GM21360 (cell line): Measurements from ENCODE around the gene OR6A2.
A peak's percentile ranks its signal among the peaks of the same experiment; 100 is the strongest.
"Not testable (repeated sequence)": the region's sequence is repeated elsewhere in the genome, so short reads cannot be mapped to it uniquely, and the experiment has no call there.

Source experiments
- ATAC-seq: cut with Tn5 transposase; IDR thresholded peaks from one replicate; pipeline ENCODE4 v1.9.1; 2021; ENCODE audit warnings: mild to moderate bottlenecking, moderate library complexity; ENCODE audit not compliant: unreplicated experiment

The OR6A2 gene

DNA sequence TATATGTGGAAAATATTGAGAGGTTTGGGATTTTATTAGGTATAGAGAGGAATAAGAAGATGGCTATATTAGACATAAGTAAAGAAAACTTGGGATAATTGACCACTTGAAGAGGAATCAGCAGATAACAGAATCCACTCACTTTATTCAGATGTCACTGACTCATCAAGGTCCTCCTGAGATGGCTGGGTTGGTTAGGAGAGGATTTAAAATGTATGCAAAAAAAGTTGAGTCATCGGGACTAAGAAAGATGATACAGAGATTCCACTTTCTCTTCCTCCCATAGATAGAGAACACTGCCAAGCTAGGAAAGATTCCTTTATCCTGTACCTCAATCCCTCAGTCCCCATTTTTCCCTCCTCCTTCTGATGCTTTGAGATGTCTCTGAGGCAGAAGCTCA is at the start of gene OR6A2:
OR6A2 (minus strand) TSS at position 288 of the 400 bp plus-strand sequence. CDS start 3,981 bp downstream, outside the sequence.
- no peak for ATAC-seq

DNA sequence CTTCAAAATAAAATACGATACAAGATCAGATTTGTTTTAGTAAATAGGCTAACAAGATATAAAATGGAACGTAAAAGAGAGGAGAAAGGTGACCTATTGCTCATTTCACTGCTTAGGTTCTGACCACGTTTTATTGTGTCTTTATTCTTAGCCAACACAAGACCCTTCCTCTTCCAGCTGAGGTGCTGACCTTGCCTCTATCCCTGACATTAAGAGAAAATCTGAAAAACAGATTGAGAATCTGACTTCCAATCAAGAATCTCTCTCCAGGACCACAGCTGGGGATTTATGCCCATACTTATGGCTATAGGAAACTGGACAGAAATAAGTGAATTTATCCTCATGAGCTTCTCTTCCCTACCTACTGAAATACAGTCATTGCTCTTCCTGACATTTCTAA is 45.9 kb upstream of the OR6A2 start, which contains the start of gene OR10A5:
OR10A5 (plus strand) TSS at position 301 of the 400 bp plus-strand sequence; CDS start at position 301, 0 bp downstream.
- no peak for ATAC-seq

DNA sequence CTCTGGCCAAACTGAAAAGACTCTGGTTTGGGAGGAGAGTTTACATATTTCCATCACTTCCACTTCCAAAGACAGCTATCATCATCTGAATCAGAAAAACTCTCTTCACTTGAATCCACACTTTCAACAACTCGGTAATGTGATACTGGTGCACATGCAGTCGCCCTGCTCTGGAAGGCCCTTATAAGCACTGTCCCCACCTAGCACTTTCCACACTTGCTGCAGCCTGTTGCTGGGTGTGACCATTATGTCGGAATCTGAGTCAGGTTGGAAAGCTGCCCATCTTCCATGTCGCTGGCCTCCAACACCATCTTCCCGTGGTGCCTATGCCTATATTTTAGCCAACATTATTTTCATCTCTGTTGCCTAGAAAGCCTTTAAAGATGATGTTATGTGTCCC is 44.9 kb upstream of the OR6A2 start:
- no peak for ATAC-seq

DNA sequence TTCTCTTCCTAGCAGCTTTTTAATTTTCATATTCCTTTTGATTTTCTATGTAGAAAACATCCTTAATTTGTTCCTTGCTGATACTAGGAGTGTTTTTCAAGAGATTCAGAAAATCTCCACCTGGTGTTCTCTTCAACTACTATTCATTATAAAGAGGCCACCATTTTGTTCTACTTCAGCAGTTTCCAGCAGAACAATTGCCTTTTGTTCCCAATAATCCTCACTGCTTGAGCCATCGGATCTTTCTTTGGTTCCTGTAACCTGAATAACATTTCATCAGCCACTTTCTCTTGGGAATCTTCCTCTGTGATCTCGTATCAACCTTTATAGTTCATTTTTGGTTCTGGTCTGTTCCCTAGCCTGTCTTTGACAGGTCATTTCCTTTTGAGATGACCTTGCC is 44.2 kb upstream of the OR6A2 start:
- no peak for ATAC-seq

DNA sequence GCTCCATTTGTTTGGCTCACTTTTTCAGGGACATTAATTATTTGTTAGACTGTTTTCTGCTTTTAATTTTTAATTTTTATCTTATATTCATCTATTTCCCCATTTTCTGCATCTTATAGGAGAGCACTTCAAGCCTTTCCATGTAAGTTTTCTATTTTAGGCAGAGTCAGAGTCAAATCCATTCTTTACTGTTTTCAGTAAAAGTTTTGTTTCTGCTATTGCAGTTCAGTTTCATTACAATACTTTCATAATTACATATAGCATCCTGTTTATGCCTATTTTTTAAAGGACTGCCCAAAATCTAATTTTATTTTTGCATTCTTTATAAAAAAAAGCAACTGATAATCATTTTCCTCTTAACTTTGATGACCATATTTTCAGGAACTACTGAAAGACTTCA is 42.2 kb upstream of the OR6A2 start:
- ATAC-seq: no peak

DNA sequence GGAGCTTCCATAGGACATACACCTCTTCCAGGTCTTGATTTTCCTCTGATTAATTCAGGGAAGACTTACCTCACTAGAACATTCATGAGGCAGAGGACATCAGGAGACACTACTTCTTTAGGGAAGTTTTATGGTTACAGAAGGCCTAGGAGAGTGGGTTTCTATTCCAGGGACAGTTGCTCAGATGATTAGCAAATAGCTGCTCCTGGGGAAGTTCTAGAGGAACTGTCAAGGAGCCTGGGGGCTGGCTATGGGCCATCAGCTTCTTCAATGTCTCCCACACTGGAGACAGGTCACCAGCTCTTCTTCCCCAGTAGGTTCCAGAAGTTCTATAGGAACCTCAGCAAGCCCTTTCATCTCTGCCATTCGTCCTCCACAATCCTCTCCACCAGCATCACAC is 34.5 kb upstream of the OR6A2 start:
- ATAC-seq: no peak

DNA sequence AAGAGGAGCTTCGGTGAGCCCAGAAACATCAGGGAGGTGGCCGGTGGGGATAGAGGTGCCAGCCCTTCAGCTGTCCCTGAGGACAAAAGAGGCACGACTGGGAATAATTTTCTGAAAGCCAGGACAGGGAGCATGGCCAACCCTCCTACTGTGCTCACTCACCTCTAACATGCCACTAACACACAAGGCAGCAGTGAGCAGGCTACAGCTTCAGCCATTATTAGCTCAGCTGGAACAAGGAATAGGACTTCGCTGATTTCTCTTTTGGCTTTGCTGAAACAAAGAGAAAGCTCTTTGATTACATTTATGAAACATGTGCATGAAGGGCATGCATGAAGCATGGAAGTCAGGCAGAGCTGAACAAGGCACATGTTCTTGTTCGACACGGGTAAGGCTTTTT is 33.9 kb upstream of the OR6A2 start:
- no peak for ATAC-seq

DNA sequence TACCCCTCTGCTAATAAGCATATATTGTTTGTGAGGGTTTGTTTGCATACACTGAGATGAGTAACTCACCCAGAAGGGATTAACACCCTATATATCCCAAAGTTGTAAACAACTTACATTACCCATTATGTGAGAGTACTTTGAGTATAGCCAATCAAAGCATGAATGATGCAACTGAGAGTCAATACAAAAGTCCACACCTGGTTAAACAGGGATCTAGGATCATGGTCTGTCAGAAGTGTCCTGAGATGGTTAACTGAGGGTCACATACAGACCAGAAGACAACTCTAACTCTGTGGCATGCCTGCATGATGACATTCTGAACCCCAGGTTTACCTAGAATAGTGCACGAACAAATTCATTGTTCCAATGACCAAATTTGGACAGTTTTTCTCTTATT is 28.6 kb upstream of the OR6A2 start:
- no peak for ATAC-seq

DNA sequence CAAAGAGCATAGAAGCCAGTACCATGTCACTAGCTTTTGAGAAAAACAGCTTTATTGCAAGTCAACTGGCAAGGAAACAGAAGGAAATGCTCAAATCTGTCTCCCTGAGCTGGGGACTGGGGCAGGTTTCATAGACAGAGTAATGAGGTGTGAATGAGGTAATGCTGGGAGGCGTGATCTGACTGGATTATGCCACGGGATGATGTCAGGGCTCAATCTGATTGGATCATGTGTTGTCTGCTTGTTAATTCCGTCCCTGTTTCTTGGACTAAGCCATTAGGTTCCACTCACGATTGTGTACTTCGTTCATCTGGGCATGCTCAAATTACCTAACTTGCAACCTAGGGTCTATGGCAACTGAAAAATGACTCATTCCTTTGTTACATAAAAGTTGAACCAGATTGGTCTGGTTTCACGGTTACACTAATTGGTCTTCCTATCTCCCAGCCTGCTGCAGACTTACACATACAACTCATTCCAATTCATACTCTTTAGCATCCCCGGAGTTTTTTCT is 25.8 kb upstream of the OR6A2 start:
- ATAC-seq: no peak

DNA sequence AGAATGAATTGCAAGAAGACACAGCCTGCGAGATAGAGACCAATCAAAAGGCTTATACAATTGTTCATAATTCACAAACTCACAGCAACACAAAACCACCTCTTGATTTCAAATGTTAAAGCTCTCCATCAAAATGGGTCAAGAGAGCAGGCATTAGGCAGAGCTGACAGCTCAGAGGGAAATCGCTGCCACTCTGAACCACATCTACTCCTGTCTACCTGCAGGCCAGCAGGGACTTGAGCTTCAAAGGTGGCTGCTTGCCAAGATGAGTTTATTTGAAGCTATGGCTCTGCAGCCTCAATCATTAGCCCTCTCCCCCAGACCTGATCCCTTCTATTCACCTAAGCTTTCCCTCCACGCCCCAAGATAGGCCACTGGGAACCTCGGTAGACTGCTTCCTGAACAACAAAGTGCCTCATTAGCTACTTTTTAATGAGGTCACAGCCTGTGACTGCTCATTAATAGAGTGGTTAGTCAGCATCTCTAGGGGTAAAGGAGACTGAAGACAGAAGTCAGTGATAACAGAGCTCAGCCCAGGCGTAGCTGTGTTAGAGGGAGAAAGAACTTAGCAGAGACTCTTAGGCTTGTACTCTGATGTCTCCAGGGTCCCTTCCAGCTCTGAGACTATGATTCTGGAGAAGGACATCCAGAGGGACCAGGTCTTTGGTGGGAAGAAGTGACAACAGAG is 24.8 kb upstream of the OR6A2 start:
- no peak for ATAC-seq

DNA sequence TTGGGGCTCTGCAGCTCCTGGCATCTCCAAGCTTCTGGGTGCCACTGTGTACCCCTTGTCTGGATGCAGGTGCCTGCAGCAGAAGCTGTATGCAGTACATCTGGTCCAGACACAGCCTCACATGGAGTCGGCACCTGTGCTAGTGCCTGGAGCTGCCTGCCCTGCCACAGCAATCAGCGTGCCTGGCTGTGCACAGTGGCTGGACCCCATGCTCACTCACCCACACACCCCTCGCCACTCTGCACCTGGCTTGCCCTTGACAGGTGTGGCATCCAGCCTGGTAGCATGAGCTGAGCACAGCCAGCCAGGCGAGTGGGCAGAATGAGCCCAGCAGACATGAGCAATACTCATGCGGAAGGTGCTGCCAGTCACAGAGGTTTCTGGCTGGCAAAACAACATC is 19.5 kb upstream of the OR6A2 start:
- no peak for ATAC-seq

DNA sequence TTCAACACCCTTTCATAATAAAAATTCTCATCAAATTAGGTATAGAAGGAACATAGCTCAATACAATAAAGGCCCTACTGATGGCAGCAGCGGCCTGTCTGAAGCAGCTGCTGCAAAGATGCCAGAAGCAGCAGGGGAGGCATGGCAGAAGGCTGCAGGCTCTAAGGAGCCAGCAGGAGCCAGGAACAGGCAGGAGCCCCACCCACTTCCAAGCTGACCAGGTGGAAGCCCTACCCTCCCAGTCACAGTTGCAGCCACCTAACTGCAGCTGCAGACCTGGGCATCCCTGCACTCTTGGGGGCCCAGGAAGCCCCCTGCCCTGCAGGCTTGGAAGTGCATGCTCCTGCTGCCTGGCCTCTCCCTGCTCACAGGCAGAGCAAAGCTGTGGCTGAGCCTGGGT is 18.2 kb upstream of the OR6A2 start:
- ATAC-seq: no peak

DNA sequence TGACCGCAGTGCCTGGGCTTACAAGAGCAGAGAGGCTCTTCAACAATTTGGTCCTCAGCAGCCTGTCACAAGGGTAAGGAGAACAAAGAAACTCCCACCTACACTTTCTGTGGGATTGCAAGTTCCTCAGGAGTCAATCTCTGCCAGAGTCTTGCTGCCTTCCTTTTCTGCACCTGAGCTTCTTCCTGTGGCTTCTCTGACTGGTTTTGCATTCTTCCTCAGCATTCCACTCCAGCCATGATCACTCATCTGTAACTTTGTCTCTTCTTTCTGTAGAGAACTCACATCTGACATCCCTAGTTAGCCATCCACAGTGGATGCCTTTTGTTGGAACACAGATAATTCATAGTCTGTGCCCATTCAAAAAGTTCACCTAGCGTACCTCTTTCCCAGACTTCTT is 14.2 kb upstream of the OR6A2 start:
- ATAC-seq: no peak

DNA sequence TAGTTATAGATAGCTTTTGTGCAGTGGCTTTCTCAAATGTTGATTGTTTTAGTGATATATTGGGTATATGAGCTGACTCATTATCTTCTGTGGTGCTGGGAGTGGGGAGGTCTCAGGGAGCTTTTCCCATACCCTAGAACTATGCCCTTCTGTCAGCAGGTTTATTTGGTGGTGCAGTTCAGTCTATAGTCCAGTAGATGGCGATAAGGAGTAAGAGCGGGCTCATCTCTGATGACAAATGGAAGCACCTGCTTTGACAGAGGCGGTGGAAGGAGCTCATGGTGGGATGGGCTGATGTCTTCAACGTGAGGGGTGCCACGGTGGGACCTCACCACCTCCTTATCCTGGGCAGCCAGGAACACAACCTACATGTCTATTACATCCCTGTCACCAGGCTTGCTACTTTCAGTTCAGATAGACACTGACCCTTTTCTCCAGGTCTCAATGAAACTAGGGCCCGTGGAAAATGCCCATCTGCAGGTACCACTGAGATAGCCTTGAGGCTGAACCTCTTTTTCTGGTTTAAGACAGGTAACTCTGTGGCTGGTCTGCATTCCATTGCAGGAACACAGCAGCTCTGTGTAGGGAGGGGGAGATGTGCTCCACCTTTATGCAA is 13.0 kb upstream of the OR6A2 start:
- peak; percentile 74 for ATAC-seq

DNA sequence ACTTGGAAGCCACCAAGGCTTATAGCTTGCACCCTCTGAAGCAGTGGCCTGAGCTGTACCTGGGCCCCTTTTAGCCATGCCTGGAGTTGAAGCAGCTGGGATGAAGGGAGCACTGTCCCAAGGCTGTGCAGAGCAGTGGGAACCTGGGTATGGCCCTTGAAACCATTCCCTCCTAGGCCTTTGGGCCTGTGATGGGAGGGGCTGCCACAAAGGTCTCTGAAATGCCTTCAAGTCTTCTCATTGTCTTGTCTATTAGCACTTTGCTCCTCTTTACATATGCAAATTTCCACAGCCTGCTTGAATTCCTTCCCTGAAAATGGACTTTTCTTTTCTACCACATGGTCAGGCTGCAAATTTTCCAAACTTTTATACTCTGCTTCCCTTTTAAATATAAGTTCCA is 1.6 kb upstream of the OR6A2 start:
- ATAC-seq: not testable (repeated sequence)

DNA sequence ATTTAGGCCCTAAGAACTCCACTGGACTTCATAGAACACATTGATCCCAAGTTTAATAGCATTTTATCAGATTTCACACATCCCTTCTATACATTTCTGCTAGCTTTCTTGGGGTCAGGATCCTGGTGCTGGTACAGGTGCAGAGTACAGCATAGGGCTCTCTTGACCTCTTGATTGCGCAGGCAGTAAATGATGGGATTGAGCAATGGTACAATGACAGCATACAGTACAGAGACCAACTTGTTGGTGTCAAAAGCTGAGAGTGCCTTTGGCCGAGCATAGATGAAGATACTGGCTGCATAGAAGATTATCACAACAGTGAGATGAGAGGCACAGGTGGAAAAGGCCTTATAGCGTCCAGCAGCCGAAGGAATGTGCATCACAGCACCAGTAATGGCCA is 4.8 kb downstream of the OR6A2 start:
- no peak for ATAC-seq

DNA sequence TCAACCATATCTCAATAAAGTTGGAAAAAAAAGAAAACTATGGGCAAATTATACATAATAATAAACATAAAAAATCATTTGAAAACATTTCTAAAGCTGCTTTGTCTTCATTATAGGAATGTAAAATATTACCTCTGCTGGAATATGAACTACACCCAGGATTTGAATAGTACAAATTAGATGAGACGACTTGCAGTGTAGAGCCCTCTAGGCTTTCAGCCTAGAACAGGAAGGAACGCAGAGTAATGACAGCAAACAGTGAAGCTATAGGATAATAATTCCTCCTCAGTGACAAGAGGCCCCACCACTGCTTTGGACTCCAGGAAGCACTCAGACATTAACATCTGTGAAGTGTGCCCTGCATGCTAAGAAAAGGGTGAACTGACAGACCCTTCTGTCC is 8.9 kb downstream of the OR6A2 start:
- no peak for ATAC-seq

DNA sequence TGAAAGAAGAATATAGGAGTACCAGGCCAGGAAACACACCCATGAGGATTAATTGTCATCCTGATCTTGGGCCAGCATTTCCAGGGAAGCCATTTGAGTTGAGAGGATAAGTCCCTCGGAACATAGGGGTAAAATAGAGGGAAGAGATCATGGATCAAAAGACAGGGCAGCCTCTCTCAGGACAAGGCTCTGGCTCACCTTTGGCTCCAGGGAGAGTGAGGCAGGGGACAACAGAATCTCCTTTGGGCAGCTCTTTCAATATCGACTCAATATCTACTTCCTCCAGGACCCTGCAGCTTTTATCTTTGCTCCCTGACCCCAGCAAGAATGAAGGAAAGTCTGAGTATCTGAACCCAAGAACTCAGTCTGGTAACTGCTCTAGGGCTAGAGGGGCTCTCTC is 16.8 kb downstream of the OR6A2 start, which contains the start of gene OR2AG1:
OR2AG1 (plus strand) TSS at position 301 of the 400 bp plus-strand sequence. CDS start 2,018 bp downstream, outside the sequence.
- no peak for ATAC-seq

DNA sequence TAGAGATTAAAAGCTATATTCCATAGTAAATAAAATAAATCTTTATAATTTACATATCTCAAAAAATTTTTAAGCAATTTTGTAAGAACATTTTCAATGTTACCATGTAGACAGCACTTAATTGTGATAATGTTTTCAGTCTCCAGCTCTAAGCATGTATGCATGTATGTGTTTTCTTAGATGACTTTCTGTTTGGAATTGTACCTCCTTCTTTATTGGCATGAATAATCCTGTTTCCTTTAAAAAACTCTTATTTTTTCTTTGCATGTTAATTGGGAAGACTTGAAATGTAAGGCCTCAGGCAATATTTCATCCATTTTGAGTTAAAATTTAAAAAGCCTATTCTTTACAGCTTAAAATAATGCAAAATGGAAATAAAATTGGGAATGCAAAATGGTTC is 18.7 kb downstream of the OR6A2 start:
- ATAC-seq: no peak

DNA sequence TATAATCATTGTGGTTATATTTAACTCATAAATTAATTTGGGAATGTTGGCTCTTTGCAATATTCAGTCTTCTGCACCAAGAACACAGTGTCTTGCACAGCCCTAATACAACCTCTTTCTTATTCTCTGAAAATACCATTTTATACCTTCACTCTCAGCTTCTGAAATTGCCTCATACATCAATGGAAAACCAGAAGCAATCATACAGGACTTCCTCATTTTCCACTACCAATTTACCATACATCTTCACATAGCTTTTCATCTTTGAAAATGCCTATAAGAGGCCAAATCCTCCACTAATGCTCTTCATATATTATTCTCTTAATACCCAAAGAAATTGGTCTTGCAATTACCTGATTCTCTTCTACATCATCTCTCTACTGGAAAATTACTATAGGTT is 21.0 kb downstream of the OR6A2 start:
- no peak for ATAC-seq

DNA sequence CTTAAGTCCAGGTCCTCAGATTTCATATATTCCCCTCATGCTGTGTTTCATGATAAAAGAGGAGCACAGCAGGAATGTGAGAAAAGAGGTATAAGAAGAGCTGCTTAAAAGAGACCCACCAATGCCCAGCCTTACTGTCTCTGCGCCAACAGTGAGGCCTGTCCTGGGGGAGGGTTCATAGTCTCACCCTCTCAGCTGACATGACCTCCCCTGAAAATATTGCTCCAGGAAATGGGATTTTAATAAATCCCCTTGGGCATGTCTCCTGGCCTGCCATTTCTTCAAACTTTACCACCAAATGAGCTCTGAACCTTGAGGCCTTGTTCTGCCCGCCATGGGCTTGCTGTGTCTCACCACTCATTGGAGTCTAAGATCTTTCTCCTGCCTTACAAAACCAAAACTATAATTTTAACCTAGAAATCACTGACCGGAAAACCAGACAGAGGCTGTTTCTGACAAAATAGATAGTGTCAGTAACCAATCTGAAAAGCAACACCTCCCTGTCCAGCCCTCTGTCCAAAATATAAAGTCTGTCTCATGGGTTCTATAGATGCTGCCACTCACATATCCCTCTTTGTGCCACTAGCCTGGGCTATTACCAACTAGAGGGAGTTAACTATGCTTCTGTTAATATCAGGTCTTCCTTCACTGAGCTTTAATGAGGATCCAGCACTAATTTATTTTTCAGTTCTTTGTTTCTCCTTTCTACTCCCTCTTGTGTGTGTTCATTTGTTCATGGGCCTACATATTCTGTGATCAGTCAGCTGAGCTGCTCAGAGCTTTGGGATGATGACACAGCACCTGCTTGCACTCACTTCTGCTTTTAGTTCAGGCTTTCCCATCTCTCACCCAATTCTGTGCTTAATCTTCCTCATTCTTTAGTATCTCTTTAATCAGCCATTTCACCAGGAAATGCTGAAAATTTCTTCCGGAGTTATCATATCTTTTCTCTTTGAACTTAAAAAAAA is 27.3 kb downstream of the OR6A2 start, which contains the start of gene OR2AG2:
OR2AG2 (minus strand) TSS at position 51 of the 968 bp plus-strand sequence. CDS start 3,019 bp downstream, outside the sequence.
- peak; percentile 97 for ATAC-seq
